T47D (cell line): Measurements from ENCODE around the gene MYOCD.
A peak's percentile ranks its signal among the peaks of the same experiment; 100 is the strongest.

Experiments
- DNase-seq, 2 experiments: peaks; one replicate each; pipeline versions ENCODE4 v3.0.0 to v3.0.0-alpha.2; 2011 to 2012; ENCODE audit warnings: low read depth in 1 of 2, low spot score in 1 of 2
- JUND ChIP-seq: IDR thresholded peaks from 2 replicates; pipeline ENCODE4 v1.6.1; 2012; ENCODE audit warnings: low read depth
- in situ Hi-C: cut with HindIII; loops from 2 replicates; pipeline ENCODE4 v1.10.0; 2016; ENCODE audit warnings: low sequenced_read_pairs, low pct_unique_long_range_greater_than_20kb

Gene MYOCD

GRCh38 chr17:12756786-12757185 lies 91.1 kb downstream of the MYOCD start:
- DNase-seq = no peak
- TF ChIP-seq JUND = no peak
- in situ Hi-C loops = no loop called here

GRCh38 chr17:12759090-12759489 lies 93.4 kb downstream of the MYOCD start:
- no peak for TF ChIP-seq JUND
- in situ Hi-C loops = no loop called here

GRCh38 chr17:12765548-12765947 lies 99.9 kb downstream of the MYOCD start:
- no peak for TF ChIP-seq JUND
- in situ Hi-C loops = no loop called here
- DNase-seq = no peak

More at GRCh38 chr17:12759090-12759489, 93.4 kb downstream of the MYOCD start:
- DNase-seq = no peak

GRCh38 chr17:12768255-12768654 lies 102.6 kb downstream of the MYOCD start:
- in situ Hi-C loops = no loop called here
- no peak for TF ChIP-seq JUND
- no peak for DNase-seq

GRCh38 chr17:12769981-12770380 lies 104.3 kb downstream of the MYOCD start:
- in situ Hi-C loops = no loop called here
- TF ChIP-seq JUND = no peak
- no peak for DNase-seq

- in situ Hi-C loops = no loop called here
- no peak for DNase-seq
These were observed 107.5 kb downstream of the MYOCD start for GRCh38 chr17:12773153-12773552.

GRCh38 chr17:12789075-12789480 lies 123.4 kb downstream of the MYOCD start:
- TF ChIP-seq JUND = no peak
- no peak for DNase-seq
- in situ Hi-C loops = no loop called here

More at GRCh38 chr17:12773153-12773552, 107.5 kb downstream of the MYOCD start:
- no peak for TF ChIP-seq JUND

GRCh38 chr17:12789481-12790248 lies 124.0 kb downstream of the MYOCD start, which contains the start of gene ARHGAP44:
Gene ARHGAP44, plus strand, starts transcription at chr17:12789498. Its CDS starts 341 bp downstream, at chr17:12789839.
- peak; percentile 55 to 67 for DNase-seq
- no peak for TF ChIP-seq JUND
- in situ Hi-C loops = no loop called here

GRCh38 chr17:12790249-12791106 lies 124.8 kb downstream of the MYOCD start:
- no peak for DNase-seq
- TF ChIP-seq JUND = no peak
- in situ Hi-C loops = no loop called here

GRCh38 chr17:12794919-12795532 lies 129.3 kb downstream of the MYOCD start:
- no peak for TF ChIP-seq JUND
- DNase-seq = no peak
- in situ Hi-C loops = no loop called here

GRCh38 chr17:12800855-12801365 lies 135.2 kb downstream of the MYOCD start:
- in situ Hi-C loops = no loop called here
- TF ChIP-seq JUND = no peak
- DNase-seq = no peak

- in situ Hi-C loops = no loop called here
- TF ChIP-seq JUND = no peak
These were observed 140.9 kb downstream of the MYOCD start for GRCh38 chr17:12806630-12807029.

GRCh38 chr17:12808723-12809122 lies 143.0 kb downstream of the MYOCD start:
- no peak for DNase-seq
- in situ Hi-C loops = no loop called here
- no peak for TF ChIP-seq JUND

More at GRCh38 chr17:12806630-12807029, 140.9 kb downstream of the MYOCD start:
- DNase-seq = no peak
